ENCODE results near the gene CD79A.

DNA sequence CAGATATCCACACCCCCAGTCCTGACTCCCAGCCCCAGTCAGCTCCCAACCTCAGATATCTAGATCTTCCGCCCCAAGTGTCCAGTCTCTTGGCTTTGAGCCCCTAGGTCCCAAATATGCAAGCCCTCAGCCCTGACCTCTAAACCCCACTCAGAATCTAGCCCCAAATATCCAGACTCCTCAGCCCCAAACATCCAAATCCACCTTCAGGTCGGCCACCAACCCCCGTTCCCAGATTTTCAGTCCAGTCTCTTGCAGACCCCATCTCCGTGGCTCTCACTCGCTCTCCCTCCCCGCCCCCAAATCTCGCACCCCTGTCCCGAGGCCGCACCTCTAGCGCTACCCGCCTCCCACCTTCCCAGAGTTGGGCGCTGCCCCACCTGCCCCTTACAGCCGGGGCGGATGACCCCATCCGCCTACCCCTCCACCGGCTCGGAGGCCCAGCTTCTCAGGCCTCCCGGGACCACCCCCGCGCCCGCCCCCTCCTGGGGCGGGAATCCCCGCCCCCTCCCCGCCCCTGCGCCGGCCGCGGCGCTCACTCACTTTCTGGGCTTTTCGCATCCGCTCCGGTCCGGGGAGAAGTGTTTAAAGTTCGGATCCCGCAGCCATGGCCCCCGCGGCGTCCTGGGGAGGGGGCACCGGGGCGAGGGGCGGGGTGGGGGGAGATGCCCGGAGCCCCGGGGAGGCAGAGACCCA lies 50.6 kb downstream of the CD79A start:
- TF ChIP-seq, protein P1, sequence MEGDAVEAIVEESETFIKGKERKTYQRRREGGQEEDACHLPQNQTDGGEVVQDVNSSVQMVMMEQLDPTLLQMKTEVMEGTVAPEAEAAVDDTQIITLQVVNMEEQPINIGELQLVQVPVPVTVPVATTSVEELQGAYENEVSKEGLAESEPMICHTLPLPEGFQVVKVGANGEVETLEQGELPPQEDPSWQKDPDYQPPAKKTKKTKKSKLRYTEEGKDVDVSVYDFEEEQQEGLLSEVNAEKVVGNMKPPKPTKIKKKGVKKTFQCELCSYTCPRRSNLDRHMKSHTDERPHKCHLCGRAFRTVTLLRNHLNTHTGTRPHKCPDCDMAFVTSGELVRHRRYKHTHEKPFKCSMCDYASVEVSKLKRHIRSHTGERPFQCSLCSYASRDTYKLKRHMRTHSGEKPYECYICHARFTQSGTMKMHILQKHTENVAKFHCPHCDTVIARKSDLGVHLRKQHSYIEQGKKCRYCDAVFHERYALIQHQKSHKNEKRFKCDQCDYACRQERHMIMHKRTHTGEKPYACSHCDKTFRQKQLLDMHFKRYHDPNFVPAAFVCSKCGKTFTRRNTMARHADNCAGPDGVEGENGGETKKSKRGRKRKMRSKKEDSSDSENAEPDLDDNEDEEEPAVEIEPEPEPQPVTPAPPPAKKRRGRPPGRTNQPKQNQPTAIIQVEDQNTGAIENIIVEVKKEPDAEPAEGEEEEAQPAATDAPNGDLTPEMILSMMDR (IDR thresholded peaks at IDR 0.05): no peak
- TF ChIP-seq POLR2A (IDR thresholded peaks at IDR 0.05): no peak

Data from heart left ventricle (tissue), 13 donors.